ENCODE measurements around the gene GEMIN5. TPM values are rescaled to one million over a fixed set of nuclear protein-coding genes. Genes with fewer than 3 reads are reported as not detected.
A peak's percentile ranks its signal among the peaks of the same experiment; 100 is the strongest.

The GEMIN5 gene
- total and polyA plus RNA-seq, 2 of the 13 experiments (the other 11 are each of a cell fraction or from before 2014, with no cell fraction given), result 6.6 to 28.6 TPM

DNA sequence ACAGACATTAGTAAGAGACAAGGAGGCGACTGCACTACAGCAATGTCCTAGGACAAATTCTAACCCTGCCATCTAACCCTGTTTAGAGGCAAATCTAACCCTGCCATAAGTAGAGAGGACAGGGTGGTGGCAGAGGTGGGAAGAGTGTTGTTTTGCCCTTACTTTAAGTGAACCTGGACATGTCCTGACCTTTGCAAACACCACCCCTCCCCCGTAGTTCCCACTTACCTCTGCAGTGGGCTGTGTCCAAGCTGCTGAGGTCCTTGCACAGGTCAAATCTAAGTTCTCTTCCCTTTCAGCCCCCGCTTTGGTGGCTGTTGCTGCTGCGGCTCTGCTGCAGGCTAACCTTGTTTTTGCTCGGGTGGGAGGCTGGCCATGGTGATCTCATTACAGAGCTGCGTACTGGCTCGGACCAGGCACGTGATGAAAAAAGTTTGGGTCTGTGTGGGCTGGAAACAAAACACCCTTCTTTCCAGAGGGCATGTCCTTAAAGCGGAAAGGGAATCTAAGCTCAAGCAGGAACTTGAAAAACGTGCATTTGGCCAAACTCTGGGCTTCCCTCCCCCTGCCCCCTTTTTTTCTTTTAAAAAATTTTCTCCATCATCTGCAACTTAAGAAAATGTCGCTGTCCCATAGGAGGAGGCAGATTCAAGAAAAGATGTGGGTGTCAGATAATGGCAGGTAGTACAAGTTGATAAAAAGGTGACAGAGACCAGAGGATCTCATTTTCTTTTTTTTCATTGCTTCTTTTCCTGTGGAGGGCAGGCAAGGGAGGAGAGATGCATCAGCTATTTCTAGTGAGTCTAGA is 87.6 kb downstream of the GEMIN5 start, which contains the start of gene FAXDC2 (continued):
- TF ChIP-seq, protein P1, sequence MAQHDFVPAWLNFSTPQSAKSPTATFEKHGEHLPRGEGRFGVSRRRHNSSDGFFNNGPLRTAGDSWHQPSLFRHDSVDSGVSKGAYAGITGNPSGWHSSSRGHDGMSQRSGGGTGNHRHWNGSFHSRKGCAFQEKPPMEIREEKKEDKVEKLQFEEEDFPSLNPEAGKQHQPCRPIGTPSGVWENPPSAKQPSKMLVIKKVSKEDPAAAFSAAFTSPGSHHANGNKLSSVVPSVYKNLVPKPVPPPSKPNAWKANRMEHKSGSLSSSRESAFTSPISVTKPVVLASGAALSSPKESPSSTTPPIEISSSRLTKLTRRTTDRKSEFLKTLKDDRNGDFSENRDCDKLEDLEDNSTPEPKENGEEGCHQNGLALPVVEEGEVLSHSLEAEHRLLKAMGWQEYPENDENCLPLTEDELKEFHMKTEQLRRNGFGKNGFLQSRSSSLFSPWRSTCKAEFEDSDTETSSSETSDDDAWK (CRISPR knock-in tag; IDR thresholded peaks at IDR 0.05), result no peak
- TF ChIP-seq, protein P2, sequence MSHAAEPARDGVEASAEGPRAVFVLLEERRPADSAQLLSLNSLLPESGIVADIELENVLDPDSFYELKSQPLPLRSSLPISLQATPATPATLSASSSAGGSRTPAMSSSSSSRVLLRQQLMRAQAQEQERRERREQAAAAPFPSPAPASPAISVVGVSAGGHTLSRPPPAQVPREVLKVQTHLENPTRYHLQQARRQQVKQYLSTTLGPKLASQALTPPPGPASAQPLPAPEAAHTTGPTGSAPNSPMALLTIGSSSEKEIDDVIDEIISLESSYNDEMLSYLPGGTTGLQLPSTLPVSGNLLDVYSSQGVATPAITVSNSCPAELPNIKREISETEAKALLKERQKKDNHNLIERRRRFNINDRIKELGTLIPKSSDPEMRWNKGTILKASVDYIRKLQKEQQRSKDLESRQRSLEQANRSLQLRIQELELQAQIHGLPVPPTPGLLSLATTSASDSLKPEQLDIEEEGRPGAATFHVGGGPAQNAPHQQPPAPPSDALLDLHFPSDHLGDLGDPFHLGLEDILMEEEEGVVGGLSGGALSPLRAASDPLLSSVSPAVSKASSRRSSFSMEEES (CRISPR knock-in tag; IDR thresholded peaks at IDR 0.05), result peak; percentile 85
- TF ChIP-seq ZBTB1 (CRISPR knock-in tag; IDR thresholded peaks at IDR 0.05; ENCODE audit: borderline replicate concordance) (no peak), ZNF484 (CRISPR knock-in tag; IDR thresholded peaks at IDR 0.05; ENCODE audit: borderline replicate concordance, low read depth) (no peak), SP2 (CRISPR knock-in tag; IDR thresholded peaks at IDR 0.05) (no peak), ZFP1 (CRISPR knock-in tag; IDR thresholded peaks at IDR 0.05) (peak; percentile 50; the same call in 1 of the 2 replicates)
- TF ChIP-seq, protein P3, sequence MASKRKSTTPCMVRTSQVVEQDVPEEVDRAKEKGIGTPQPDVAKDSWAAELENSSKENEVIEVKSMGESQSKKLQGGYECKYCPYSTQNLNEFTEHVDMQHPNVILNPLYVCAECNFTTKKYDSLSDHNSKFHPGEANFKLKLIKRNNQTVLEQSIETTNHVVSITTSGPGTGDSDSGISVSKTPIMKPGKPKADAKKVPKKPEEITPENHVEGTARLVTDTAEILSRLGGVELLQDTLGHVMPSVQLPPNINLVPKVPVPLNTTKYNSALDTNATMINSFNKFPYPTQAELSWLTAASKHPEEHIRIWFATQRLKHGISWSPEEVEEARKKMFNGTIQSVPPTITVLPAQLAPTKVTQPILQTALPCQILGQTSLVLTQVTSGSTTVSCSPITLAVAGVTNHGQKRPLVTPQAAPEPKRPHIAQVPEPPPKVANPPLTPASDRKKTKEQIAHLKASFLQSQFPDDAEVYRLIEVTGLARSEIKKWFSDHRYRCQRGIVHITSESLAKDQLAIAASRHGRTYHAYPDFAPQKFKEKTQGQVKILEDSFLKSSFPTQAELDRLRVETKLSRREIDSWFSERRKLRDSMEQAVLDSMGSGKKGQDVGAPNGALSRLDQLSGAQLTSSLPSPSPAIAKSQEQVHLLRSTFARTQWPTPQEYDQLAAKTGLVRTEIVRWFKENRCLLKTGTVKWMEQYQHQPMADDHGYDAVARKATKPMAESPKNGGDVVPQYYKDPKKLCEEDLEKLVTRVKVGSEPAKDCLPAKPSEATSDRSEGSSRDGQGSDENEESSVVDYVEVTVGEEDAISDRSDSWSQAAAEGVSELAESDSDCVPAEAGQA (IDR thresholded peaks at IDR 0.05; ENCODE audit: low read depth), result no peak
- TF ChIP-seq, protein P3 (CRISPR knock-in tag; IDR thresholded peaks at IDR 0.05; ENCODE audit: borderline replicate concordance), result no peak
- TF ChIP-seq, protein P4, sequence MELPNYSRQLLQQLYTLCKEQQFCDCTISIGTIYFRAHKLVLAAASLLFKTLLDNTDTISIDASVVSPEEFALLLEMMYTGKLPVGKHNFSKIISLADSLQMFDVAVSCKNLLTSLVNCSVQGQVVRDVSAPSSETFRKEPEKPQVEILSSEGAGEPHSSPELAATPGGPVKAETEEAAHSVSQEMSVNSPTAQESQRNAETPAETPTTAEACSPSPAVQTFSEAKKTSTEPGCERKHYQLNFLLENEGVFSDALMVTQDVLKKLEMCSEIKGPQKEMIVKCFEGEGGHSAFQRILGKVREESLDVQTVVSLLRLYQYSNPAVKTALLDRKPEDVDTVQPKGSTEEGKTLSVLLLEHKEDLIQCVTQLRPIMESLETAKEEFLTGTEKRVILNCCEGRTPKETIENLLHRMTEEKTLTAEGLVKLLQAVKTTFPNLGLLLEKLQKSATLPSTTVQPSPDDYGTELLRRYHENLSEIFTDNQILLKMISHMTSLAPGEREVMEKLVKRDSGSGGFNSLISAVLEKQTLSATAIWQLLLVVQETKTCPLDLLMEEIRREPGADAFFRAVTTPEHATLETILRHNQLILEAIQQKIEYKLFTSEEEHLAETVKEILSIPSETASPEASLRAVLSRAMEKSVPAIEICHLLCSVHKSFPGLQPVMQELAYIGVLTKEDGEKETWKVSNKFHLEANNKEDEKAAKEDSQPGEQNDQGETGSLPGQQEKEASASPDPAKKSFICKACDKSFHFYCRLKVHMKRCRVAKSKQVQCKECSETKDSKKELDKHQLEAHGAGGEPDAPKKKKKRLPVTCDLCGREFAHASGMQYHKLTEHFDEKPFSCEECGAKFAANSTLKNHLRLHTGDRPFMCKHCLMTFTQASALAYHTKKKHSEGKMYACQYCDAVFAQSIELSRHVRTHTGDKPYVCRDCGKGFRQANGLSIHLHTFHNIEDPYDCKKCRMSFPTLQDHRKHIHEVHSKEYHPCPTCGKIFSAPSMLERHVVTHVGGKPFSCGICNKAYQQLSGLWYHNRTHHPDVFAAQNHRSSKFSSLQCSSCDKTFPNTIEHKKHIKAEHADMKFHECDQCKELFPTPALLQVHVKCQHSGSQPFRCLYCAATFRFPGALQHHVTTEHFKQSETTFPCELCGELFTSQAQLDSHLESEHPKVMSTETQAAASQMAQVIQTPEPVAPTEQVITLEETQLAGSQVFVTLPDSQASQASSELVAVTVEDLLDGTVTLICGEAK (IDR thresholded peaks at IDR 0.05), result no peak
- TF ChIP-seq, protein P4 (CRISPR knock-in tag; IDR thresholded peaks at IDR 0.05), result peak; percentile 28; the same call in 1 of the 2 replicates

All from HepG2 (cell line).